ENCODE data around the gene TMEM37. TPM values are rescaled to one million over a fixed set of nuclear protein-coding genes. Genes with fewer than 3 reads are reported as not detected.

Gene TMEM37
- total and polyA plus RNA-seq, 12 donors, result 0.32 to 4.7 (median 1.9) TPM

DNA sequence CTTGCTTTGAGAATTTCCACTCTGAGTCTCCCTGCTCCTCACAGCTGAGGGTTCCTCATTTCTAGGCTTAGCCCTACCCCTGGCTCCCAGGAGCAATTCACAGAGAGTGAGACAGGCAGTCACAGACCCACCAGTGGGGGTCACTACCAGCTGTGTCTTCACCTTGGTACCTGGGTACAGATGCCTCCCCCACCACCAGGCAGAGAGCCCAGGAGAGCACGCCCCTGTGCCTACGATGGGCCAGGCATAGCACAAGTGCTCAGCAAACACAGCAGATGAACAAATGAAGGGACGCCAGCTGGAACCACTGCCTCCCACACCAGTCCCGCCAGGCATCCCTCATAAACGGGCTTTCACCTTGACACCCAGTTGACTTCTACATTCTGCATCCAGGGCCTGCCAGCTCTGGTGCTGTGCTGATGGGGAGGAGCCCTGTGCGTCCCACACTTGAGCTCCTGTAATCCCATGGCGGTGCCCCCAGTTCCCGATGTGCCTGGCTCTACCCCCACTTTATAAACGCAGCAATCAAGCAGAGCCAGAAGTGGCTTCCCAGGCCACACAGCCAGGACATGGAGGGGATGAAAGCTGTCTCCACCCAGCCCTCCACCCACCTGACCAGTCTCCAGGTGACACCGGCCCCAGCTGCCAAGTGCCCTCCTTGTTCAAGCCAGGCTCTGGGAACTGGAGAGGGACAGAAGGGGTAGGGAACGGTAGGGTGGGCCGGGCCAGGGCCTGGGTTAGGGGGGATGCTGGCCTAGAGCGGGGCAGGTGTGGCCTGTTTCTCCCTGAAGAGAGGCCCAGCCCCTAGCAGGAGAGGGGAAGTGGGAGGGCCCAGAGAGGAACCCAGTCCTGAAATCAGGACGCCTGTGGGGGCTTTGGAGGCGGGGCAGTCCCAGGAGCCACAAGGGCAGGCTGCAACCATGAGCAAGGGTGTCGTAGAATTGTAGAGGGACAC is 50.1 kb downstream of the TMEM37 start:
- H3K36me3 ChIP-seq, result no peaks in the 10 kb centered on the region
- no peaks in the 10 kb centered on the region for H3K9me3 ChIP-seq
- TF ChIP-seq, protein P1, sequence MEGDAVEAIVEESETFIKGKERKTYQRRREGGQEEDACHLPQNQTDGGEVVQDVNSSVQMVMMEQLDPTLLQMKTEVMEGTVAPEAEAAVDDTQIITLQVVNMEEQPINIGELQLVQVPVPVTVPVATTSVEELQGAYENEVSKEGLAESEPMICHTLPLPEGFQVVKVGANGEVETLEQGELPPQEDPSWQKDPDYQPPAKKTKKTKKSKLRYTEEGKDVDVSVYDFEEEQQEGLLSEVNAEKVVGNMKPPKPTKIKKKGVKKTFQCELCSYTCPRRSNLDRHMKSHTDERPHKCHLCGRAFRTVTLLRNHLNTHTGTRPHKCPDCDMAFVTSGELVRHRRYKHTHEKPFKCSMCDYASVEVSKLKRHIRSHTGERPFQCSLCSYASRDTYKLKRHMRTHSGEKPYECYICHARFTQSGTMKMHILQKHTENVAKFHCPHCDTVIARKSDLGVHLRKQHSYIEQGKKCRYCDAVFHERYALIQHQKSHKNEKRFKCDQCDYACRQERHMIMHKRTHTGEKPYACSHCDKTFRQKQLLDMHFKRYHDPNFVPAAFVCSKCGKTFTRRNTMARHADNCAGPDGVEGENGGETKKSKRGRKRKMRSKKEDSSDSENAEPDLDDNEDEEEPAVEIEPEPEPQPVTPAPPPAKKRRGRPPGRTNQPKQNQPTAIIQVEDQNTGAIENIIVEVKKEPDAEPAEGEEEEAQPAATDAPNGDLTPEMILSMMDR (IDR thresholded peaks at IDR 0.05), result no peak
- no peak overlapping the region for H3K4me3 ChIP-seq
- WGBS, 2 donors, result 65 to 77% methylated on average over 16 of the region's 16 CpGs
- peak in 1 of 8 donors; percentile 1 for ATAC-seq
- H3K27me3 ChIP-seq, result peaks cover 0 to 3% (median 0%) of the 10 kb centered on the region in 7 donors
- peak overlapping the region in 7 of 10 donors; percentile 23 to 89 (median 70) for H3K27ac ChIP-seq
- peaks cover 10 to 64% (median 46%) of the 10 kb centered on the region in 9 donors for H3K4me1 ChIP-seq
- intact Hi-C loops (cut with DNase I), result loop anchor here in 2 of 10 donors (5.0 to 10.0 kb wide), 2 partner anchors 116 to 167 kb away; no protein-coding TSS in a partner anchor
- no peak for DNase-seq

DNA sequence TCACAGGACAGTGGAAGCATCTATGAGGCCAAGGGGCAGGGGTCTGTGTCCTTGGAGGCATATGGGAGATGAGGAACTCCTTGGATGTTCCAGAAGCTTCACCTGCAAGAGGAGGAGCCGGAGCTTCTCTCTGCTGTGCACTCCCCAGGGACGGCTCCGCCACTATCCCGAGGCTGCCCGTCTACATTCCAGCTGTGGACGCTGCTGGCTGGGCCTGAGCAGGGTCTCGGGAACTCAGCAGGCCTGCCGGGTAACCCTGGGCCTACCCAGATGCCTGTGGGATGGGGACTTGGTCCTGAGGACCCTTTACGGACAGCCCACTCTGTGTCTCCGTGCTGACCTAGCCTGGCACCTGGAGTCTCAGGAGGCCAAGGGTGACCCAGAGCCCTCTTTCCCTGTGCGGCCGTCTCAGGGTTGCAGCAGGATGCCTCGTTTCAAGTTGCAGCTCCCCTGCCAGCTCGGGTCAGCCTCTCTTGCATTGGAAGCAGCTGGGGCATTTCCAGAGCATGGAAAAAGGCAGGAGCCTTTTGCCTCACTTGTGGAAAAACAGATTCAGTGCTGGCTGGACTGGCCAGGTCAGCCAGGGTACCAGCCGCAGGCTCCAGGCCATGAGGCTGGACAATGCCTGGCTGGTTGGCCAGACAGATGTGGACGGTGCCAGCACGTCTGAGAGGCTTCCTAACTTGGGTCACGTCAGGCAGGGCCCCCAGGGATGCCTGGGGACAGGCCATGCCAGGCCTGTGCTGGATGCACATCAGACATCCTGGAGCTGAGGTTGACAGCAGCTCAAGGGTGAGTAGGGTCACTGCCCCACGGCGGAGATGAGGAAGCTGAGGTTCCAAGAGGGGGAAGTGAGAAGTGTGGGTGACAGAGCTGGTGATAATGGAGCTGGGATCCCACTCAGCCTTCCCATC is 51.1 kb downstream of the TMEM37 start:
- H3K4me1 ChIP-seq, result peaks cover 10 to 74% (median 55%) of the 10 kb centered on the region in 9 donors

DNA sequence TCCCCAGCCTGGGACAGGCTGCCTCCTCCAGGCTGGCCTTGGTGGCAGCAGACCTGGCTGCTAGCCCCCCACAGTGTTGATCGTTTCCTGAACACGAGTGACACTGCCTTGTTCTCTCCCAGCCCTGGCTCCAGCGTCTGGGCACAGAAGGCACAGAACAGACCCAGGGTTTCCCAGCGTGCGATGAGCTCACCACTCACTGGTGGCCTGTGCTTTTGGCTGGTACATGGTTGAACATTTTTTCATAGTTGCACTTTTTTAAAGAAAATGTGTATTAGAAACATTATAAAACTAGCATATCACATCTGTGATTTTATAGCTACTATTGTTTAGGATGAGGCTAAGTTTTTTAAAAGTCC is 51.7 kb downstream of the TMEM37 start:
- peak in 5 of 8 donors; percentile 4 to 24 (median 14) for ATAC-seq
- TF ChIP-seq, protein P1 (IDR thresholded peaks at IDR 0.05), result no peak
- H3K36me3 ChIP-seq, result no peaks in the 10 kb centered on the region

More for the DNA sequence above, 51.1 kb downstream of the TMEM37 start:
- peaks cover 0 to 3% (median 0%) of the 10 kb centered on the region in 7 donors for H3K27me3 ChIP-seq
- peak in 1 of 2 donors; percentile 66 for DNase-seq
- H3K9me3 ChIP-seq, result no peaks in the 10 kb centered on the region
- 52 to 57% methylated on average over 20 of the region's 20 CpGs for WGBS, 2 donors
- TF ChIP-seq, protein P1 (IDR thresholded peaks at IDR 0.05), result no peak
- intact Hi-C loops (cut with DNase I), result loop anchor here in 2 of 10 donors (5.0 to 10.0 kb wide), 2 partner anchors 115 to 168 kb away; no protein-coding TSS in a partner anchor
- ATAC-seq, result peak; percentile 24 to 61 (median 46)
- H3K36me3 ChIP-seq, result no peaks in the 10 kb centered on the region
- no peak overlapping the region for H3K4me3 ChIP-seq
- H3K27ac ChIP-seq, result peak overlapping the region; percentile 22 to 89 (median 74)

More for the DNA sequence above, 51.7 kb downstream of the TMEM37 start:
- peak overlapping the region; percentile 22 to 89 (median 74) for H3K27ac ChIP-seq
- WGBS, 2 donors, result 49% methylated on average over 5 of the region's 5 CpGs
- H3K9me3 ChIP-seq, result no peaks in the 10 kb centered on the region
- no peak for DNase-seq
- H3K4me1 ChIP-seq, result peaks cover 10 to 80% (median 61%) of the 10 kb centered on the region in 9 donors
- peaks cover 0 to 3% (median 0%) of the 10 kb centered on the region in 7 donors for H3K27me3 ChIP-seq
- no peak overlapping the region for H3K4me3 ChIP-seq
- intact Hi-C loops (cut with DNase I), result loop anchor here in 2 of 10 donors (5.0 to 10.0 kb wide), 2 partner anchors 114 to 169 kb away; no protein-coding TSS in a partner anchor

Measured in heart right ventricle (tissue), 16 donors.